Measurements from ENCODE around the gene OR1L8.
A peak's percentile ranks its signal among the peaks of the same experiment; 100 is the strongest.

Gene OR1L8

GRCh38 chr9:122572456-122572855 is 10.7 kb downstream of the OR1L8 start:
- no peak overlapping the region for H3K27ac ChIP-seq (replicated peaks; ENCODE audit: low read length)
- H2AFZ ChIP-seq (ENCODE audit: low read length) = no peak overlapping the region
- no peak overlapping the region for H2AK5ac ChIP-seq (ENCODE audit: low read depth, low read length)
- no peak overlapping the region for H3K14ac ChIP-seq (ENCODE audit: low read length)
- peaks cover 0 to 20% of the 10 kb centered on the region in 2 donors for H3K9me3 ChIP-seq (replicated peaks in 1 of 2; ENCODE audit: control insufficient read depth in 2 of 2, insufficient read depth in 1 of 2, low read depth in 1 of 2, low read length in 2 of 2)
- no peak overlapping the region for H3K9ac ChIP-seq (ENCODE audit: low read depth, low read length, poor library complexity)
- no peak overlapping the region for H2BK120ac ChIP-seq (ENCODE audit: low read depth, low read length)
- WGBS, 2 donors (ENCODE audit: extremely low coverage in 2 of 2, insufficient read length in 2 of 2, insufficient replicate concordance in 1 of 2) = no CpG with 5 or more reads among the region's 2 CpGs
- H4K91ac ChIP-seq (ENCODE audit: low read depth, low read length, poor library complexity) = no peak overlapping the region
- H3K4ac ChIP-seq (ENCODE audit: low read length) = no peak overlapping the region
- H2BK15ac ChIP-seq (ENCODE audit: low read length) = no peak overlapping the region
- H4K8ac ChIP-seq (ENCODE audit: low read depth, low read length) = no peak overlapping the region
- no peaks in the 10 kb centered on the region for H3K36me3 ChIP-seq (replicated peaks in 1 of 2; ENCODE audit: control insufficient read depth in 2 of 2, insufficient read depth in 2 of 2, low read length in 2 of 2)
- no peak overlapping the region for H3K4me3 ChIP-seq (ENCODE audit: low read length in 2 of 2)
- H3K4me1 ChIP-seq (ENCODE audit: control insufficient read depth in 2 of 2, insufficient read depth in 1 of 2, low read depth in 1 of 2, low read length in 2 of 2) = no peaks in the 10 kb centered on the region
- H3K79me1 ChIP-seq (ENCODE audit: low read depth, low read length) = no peaks in the 10 kb centered on the region
- H2BK5ac ChIP-seq (ENCODE audit: low read length) = no peak overlapping the region
- H2BK12ac ChIP-seq (ENCODE audit: low read length) = no peak overlapping the region
- no peak for DNase-seq (ENCODE audit: low spot score)
- no peak overlapping the region for H3K23ac ChIP-seq (ENCODE audit: low read depth, low read length, poor library complexity)
- no peak overlapping the region for H3K18ac ChIP-seq (ENCODE audit: low read length)
- no peaks in the 10 kb centered on the region for H3K27me3 ChIP-seq (ENCODE audit: control insufficient read depth in 3 of 3, insufficient read depth in 3 of 3, low read depth in 1 of 3, low read length in 3 of 3)
- no peak overlapping the region for H3K4me2 ChIP-seq (ENCODE audit: insufficient read depth, low read length, poor library complexity, severe bottlenecking)

- no peak overlapping the region for H3K27ac ChIP-seq (replicated peaks; ENCODE audit: low read length)
- no peaks in the 10 kb centered on the region for H3K79me1 ChIP-seq (ENCODE audit: low read depth, low read length)
- no peaks in the 10 kb centered on the region for H3K36me3 ChIP-seq (replicated peaks in 1 of 2; ENCODE audit: control insufficient read depth in 2 of 2, insufficient read depth in 2 of 2, low read length in 2 of 2)
- no CpG with 5 or more reads among the region's 4 CpGs for WGBS, 2 donors (ENCODE audit: extremely low coverage in 2 of 2, insufficient read length in 2 of 2, insufficient replicate concordance in 1 of 2)
- H2BK12ac ChIP-seq (ENCODE audit: low read length) = no peak overlapping the region
- H4K91ac ChIP-seq (ENCODE audit: low read depth, low read length, poor library complexity) = no peak overlapping the region
- no peaks in the 10 kb centered on the region for H3K27me3 ChIP-seq (ENCODE audit: control insufficient read depth in 3 of 3, insufficient read depth in 3 of 3, low read depth in 1 of 3, low read length in 3 of 3)
- H3K4me3 ChIP-seq (ENCODE audit: low read length in 2 of 2) = no peak overlapping the region
- H3K23ac ChIP-seq (ENCODE audit: low read depth, low read length, poor library complexity) = no peak overlapping the region
- peaks cover 0 to 26% of the 10 kb centered on the region in 2 donors for H3K9me3 ChIP-seq (replicated peaks in 1 of 2; ENCODE audit: control insufficient read depth in 2 of 2, insufficient read depth in 1 of 2, low read depth in 1 of 2, low read length in 2 of 2)
- DNase-seq (ENCODE audit: low spot score) = no peak
- no peak overlapping the region for H2AK5ac ChIP-seq (ENCODE audit: low read depth, low read length)
- H3K4ac ChIP-seq (ENCODE audit: low read length) = no peak overlapping the region
- H2BK120ac ChIP-seq (ENCODE audit: low read depth, low read length) = no peak overlapping the region
- no peak overlapping the region for H3K4me2 ChIP-seq (ENCODE audit: insufficient read depth, low read length, poor library complexity, severe bottlenecking)
- no peak overlapping the region for H3K9ac ChIP-seq (ENCODE audit: low read depth, low read length, poor library complexity)
- no peak overlapping the region for H2AFZ ChIP-seq (ENCODE audit: low read length)
- no peak overlapping the region for H3K14ac ChIP-seq (ENCODE audit: low read length)
- no peak overlapping the region for H4K8ac ChIP-seq (ENCODE audit: low read depth, low read length)
- H2BK15ac ChIP-seq (ENCODE audit: low read length) = no peak overlapping the region
- no peaks in the 10 kb centered on the region for H3K4me1 ChIP-seq (ENCODE audit: control insufficient read depth in 2 of 2, insufficient read depth in 1 of 2, low read depth in 1 of 2, low read length in 2 of 2)
- no peak overlapping the region for H3K18ac ChIP-seq (ENCODE audit: low read length)
- no peak overlapping the region for H2BK5ac ChIP-seq (ENCODE audit: low read length)
Observed at GRCh38 chr9:122567901-122568300, 15.3 kb downstream of the OR1L8 start.

DNA sequence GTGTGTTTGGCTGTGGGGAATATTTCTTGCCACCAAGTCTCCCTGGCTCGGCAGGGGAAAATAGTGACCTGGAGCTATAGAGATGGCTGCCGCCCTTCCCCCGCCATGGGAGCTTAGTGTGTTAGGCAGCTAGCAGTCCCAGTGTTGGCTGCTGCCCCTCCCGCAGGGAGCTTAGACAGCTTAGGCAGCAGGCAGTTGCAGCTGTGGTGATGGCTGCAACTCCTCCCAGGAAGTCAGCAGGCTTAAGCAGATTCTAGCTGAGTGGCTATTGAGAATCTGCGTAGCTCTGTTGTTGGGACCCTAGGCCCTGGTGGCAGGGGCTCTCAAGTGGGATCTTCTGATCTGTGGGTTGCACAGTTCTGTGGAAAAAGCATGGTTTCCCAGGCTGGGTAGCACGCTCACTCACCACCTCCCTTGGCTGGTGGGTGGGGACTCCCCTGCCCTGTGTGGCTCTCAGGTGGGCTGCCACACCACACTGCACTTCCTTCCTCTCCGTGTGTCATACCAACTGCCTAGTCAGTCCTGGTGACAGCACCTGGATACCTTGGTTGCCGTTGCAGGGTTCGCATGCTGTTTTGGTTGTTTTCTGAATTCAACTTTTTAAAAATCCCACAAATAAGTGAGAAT is 20.9 kb downstream of the OR1L8 start:
- H4K91ac ChIP-seq (ENCODE audit: low read depth, low read length, poor library complexity) = no peak overlapping the region

GRCh38 chr9:122561446-122561845 is 21.7 kb downstream of the OR1L8 start:
- H3K18ac ChIP-seq (ENCODE audit: low read length) = no peak overlapping the region
- no peaks in the 10 kb centered on the region for H3K27me3 ChIP-seq (ENCODE audit: control insufficient read depth in 3 of 3, insufficient read depth in 3 of 3, low read depth in 1 of 3, low read length in 3 of 3)
- H3K79me1 ChIP-seq (ENCODE audit: low read depth, low read length) = no peaks in the 10 kb centered on the region
- no peak overlapping the region for H4K91ac ChIP-seq (ENCODE audit: low read depth, low read length, poor library complexity)
- H3K4me2 ChIP-seq (ENCODE audit: insufficient read depth, low read length, poor library complexity, severe bottlenecking) = no peak overlapping the region
- no peak overlapping the region for H2BK120ac ChIP-seq (ENCODE audit: low read depth, low read length)
- no peak overlapping the region for H3K14ac ChIP-seq (ENCODE audit: low read length)
- DNase-seq (ENCODE audit: low spot score) = no peak
- H2BK15ac ChIP-seq (ENCODE audit: low read length) = no peak overlapping the region
- H2BK5ac ChIP-seq (ENCODE audit: low read length) = no peak overlapping the region
- no peaks in the 10 kb centered on the region for H3K4me1 ChIP-seq (ENCODE audit: control insufficient read depth in 2 of 2, insufficient read depth in 1 of 2, low read depth in 1 of 2, low read length in 2 of 2)
- peaks cover 0 to 9% of the 10 kb centered on the region in 2 donors for H3K9me3 ChIP-seq (replicated peaks in 1 of 2; ENCODE audit: control insufficient read depth in 2 of 2, insufficient read depth in 1 of 2, low read depth in 1 of 2, low read length in 2 of 2)
- H3K4ac ChIP-seq (ENCODE audit: low read length) = no peak overlapping the region
- WGBS, 2 donors (ENCODE audit: extremely low coverage in 2 of 2, insufficient read length in 2 of 2, insufficient replicate concordance in 1 of 2) = no CpG with 5 or more reads among the region's 4 CpGs
- H3K27ac ChIP-seq (replicated peaks; ENCODE audit: low read length) = no peak overlapping the region
- no peak overlapping the region for H3K4me3 ChIP-seq (ENCODE audit: low read length in 2 of 2)
- no peak overlapping the region for H2BK12ac ChIP-seq (ENCODE audit: low read length)
- H3K9ac ChIP-seq (ENCODE audit: low read depth, low read length, poor library complexity) = no peak overlapping the region
- no peak overlapping the region for H4K8ac ChIP-seq (ENCODE audit: low read depth, low read length)
- H2AFZ ChIP-seq (ENCODE audit: low read length) = no peak overlapping the region
- H3K23ac ChIP-seq (ENCODE audit: low read depth, low read length, poor library complexity) = no peak overlapping the region
- no peak overlapping the region for H2AK5ac ChIP-seq (ENCODE audit: low read depth, low read length)
- no peaks in the 10 kb centered on the region for H3K36me3 ChIP-seq (replicated peaks in 1 of 2; ENCODE audit: control insufficient read depth in 2 of 2, insufficient read depth in 2 of 2, low read length in 2 of 2)

More for the DNA sequence above, 20.9 kb downstream of the OR1L8 start:
- Histone ChIP-seq H2BK15ac (ENCODE audit: low read length) (no peak overlapping the region), H3K4me3 (ENCODE audit: low read length in 2 of 2) (no peak overlapping the region), H3K9ac (ENCODE audit: low read depth, low read length, poor library complexity) (no peak overlapping the region), H3K9me3 (replicated peaks in 1 of 2; ENCODE audit: control insufficient read depth in 2 of 2, insufficient read depth in 1 of 2, low read depth in 1 of 2, low read length in 2 of 2) (peaks cover 0 to 9% of the 10 kb centered on the region in 2 donors), H3K27ac (replicated peaks; ENCODE audit: low read length) (no peak overlapping the region), H3K4ac (ENCODE audit: low read length) (no peak overlapping the region), H3K36me3 (replicated peaks in 1 of 2; ENCODE audit: control insufficient read depth in 2 of 2, insufficient read depth in 2 of 2, low read length in 2 of 2) (no peaks in the 10 kb centered on the region), H3K14ac (ENCODE audit: low read length) (no peak overlapping the region), H3K18ac (ENCODE audit: low read length) (no peak overlapping the region), H3K79me1 (ENCODE audit: low read depth, low read length) (no peaks in the 10 kb centered on the region), H3K23ac (ENCODE audit: low read depth, low read length, poor library complexity) (peak overlapping the region; percentile 10), H3K27me3 (ENCODE audit: control insufficient read depth in 3 of 3, insufficient read depth in 3 of 3, low read depth in 1 of 3, low read length in 3 of 3) (no peaks in the 10 kb centered on the region), H2BK12ac (ENCODE audit: low read length) (no peak overlapping the region), H2BK120ac (ENCODE audit: low read depth, low read length) (no peak overlapping the region), H3K4me2 (ENCODE audit: insufficient read depth, low read length, poor library complexity, severe bottlenecking) (no peak overlapping the region), H3K4me1 (ENCODE audit: control insufficient read depth in 2 of 2, insufficient read depth in 1 of 2, low read depth in 1 of 2, low read length in 2 of 2) (no peaks in the 10 kb centered on the region), H2AFZ (ENCODE audit: low read length) (no peak overlapping the region), H2AK5ac (ENCODE audit: low read depth, low read length) (no peak overlapping the region), H4K8ac (ENCODE audit: low read depth, low read length) (no peak overlapping the region), H2BK5ac (ENCODE audit: low read length) (no peak overlapping the region)
- no peak for DNase-seq (ENCODE audit: low spot score)
- no CpG with 5 or more reads among the region's 9 CpGs for WGBS, 2 donors (ENCODE audit: extremely low coverage in 2 of 2, insufficient read length in 2 of 2, insufficient replicate concordance in 1 of 2)

Data from neuronal stem cell (in vitro differentiated cells).